ENCODE data around the gene LRMDA. TPM values are rescaled to one million over a fixed set of nuclear protein-coding genes. Genes with fewer than 3 reads are reported as not detected.

Gene LRMDA
- total RNA-seq, 3 donors from 2014 or later = 8.3 to 17.1 (median 11.1) TPM

DNA sequence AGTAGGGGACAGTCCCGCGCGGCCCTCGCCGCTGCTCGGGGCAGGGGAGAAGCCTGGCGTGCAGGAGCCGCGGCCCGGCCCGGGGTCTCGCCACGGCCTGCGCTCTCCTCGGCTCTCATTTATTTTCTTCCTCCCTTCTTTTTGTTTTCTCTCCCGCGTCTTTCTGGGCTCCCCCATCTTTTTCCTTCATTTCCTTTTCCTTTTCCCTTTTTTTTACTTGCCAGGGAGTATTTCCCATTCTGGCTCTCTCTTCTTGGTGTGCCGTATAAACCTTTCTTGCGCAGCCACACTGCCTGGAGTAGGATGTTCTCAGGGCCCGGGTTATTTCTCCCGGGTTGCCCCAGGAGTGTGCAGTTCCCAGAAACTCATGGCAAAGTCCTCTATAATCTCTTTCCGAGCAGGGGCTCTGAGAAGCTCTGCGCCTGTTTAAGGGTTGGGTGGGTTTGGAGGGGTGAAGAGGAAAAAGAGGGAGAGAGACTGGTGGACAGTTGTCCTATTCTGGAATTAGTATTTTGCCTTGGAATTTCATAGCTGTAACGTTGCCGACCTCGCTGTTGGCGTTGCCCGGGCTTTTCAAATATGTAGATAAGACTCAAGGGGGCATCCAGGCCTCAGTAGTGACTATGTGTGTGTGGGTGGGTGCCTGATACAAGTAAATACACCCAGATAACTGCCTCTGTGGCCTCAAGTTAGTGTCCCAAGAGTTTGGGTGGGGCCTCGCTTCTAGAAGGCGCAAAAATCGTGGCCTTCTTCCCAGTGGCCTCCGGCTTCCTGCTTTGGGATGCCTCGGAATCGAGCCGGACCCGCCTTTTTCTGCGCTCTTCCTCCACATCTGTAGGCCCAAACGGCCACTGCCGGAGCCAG, 25.6 kb upstream of the LRMDA start:
- Histone ChIP-seq H3K36me3 (no peaks in the 10 kb centered on the region), H3K27me3 (peaks cover 0 to 7% of the 10 kb centered on the region in 2 donors), H3K9me3 (no peaks in the 10 kb centered on the region), H3K4me1 (no peaks in the 10 kb centered on the region), H3K27ac (peak overlapping the region; percentile 94), H3K4me3 (peak overlapping the region; percentile 80 to 82 (median 81))
- DNase-seq (ENCODE audit: low spot score in 2 of 2) = peak in 1 of 2 donors; percentile 26
- TF ChIP-seq POLR2AphosphoS5 (IDR thresholded peaks at IDR 0.05) = no peak
- no peak for TF ChIP-seq POLR2A (IDR thresholded peaks at IDR 0.05)
- TF ChIP-seq, protein P1, sequence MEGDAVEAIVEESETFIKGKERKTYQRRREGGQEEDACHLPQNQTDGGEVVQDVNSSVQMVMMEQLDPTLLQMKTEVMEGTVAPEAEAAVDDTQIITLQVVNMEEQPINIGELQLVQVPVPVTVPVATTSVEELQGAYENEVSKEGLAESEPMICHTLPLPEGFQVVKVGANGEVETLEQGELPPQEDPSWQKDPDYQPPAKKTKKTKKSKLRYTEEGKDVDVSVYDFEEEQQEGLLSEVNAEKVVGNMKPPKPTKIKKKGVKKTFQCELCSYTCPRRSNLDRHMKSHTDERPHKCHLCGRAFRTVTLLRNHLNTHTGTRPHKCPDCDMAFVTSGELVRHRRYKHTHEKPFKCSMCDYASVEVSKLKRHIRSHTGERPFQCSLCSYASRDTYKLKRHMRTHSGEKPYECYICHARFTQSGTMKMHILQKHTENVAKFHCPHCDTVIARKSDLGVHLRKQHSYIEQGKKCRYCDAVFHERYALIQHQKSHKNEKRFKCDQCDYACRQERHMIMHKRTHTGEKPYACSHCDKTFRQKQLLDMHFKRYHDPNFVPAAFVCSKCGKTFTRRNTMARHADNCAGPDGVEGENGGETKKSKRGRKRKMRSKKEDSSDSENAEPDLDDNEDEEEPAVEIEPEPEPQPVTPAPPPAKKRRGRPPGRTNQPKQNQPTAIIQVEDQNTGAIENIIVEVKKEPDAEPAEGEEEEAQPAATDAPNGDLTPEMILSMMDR (IDR thresholded peaks at IDR 0.05) = no peak
- intact Hi-C loops (cut with DNase I; ENCODE audit: low total_unique reads) = no loop called here

DNA sequence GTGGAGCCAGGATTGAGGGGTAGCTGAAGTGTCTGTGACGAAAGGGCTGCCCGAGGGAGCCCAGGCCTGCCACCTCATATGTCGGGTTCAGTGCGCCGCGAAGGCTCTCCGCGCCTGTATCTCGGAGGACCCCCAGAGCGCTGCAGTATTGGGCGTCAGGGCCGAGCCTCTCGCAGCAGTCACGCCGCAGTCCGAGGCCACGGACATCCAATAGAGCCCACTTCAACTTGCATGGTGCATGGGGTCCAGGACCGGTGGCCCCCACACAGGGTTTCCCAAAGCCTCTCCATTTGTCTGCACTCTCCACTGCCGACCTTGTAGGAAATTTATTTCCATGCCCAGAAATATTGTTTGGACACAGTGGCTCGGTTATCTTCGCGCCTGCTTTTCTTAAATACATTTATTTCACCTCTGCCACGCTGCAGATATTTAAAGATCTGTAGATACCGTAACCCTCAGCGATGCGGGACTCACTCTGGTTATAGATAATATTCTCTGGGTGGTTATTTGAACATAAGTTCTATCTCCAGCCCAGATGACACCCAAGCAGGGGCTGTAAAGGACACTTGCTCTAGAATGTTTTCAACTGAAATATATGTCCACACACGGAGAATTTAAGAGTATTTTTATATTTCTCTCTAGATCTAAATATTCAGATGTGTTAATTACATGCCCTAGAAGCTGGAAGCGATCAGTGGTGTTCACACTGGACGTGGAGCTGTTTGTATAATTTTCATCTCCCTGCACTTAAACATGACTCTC, 24.8 kb upstream of the LRMDA start:
- Histone ChIP-seq H3K36me3 (no peaks in the 10 kb centered on the region), H3K27ac (peak overlapping the region; percentile 87 to 94), H3K4me3 (peak overlapping the region in 2 of 3 donors; percentile 81 to 82), H3K4me1 (no peaks in the 10 kb centered on the region), H3K27me3 (peaks cover 0 to 7% of the 10 kb centered on the region in 2 donors), H3K9me3 (no peaks in the 10 kb centered on the region)
- no peak for DNase-seq (ENCODE audit: low spot score in 2 of 2)
- no peak for TF ChIP-seq POLR2AphosphoS5 (IDR thresholded peaks at IDR 0.05)
- TF ChIP-seq, protein P1 (IDR thresholded peaks at IDR 0.05) = no peak
- TF ChIP-seq POLR2A (IDR thresholded peaks at IDR 0.05) = no peak
- intact Hi-C loops (cut with DNase I; ENCODE audit: low total_unique reads) = no loop called here

DNA sequence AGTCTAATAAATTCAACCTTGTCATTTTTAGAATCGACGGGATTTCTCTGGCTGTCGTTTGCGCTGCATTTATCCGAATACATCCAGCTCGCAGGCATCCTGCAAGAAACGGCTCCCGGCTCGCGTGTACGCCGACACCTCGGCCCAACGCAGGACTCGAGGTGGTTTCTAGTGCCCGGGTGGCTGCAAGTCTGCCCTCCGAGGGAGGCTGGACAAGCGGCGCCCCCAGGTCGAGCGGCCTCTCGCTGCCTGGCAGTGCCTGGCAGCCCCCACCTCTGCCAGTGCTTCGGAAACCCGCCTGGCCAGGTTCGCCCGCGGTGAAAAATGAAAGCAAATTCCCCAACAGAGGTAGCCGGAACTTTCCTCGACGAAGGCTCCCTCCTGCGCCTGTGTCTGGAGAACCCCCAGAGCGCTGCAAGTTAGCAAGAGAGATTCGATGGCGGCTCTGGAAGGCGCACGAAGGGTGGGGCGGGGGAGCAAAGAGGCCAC, 24.2 kb upstream of the LRMDA start:
- peaks cover 0 to 7% of the 10 kb centered on the region in 2 donors for H3K27me3 ChIP-seq
- DNase-seq (ENCODE audit: low spot score in 2 of 2) = no peak
- H3K4me1 ChIP-seq = no peaks in the 10 kb centered on the region
- peak overlapping the region; percentile 87 to 94 for H3K27ac ChIP-seq
- no peaks in the 10 kb centered on the region for H3K36me3 ChIP-seq
- TF ChIP-seq, protein P1 (IDR thresholded peaks at IDR 0.05) = no peak
- H3K9me3 ChIP-seq = no peaks in the 10 kb centered on the region
- intact Hi-C loops (cut with DNase I; ENCODE audit: low total_unique reads) = no loop called here
- H3K4me3 ChIP-seq = peak overlapping the region; percentile 70 to 81 (median 80)

DNA sequence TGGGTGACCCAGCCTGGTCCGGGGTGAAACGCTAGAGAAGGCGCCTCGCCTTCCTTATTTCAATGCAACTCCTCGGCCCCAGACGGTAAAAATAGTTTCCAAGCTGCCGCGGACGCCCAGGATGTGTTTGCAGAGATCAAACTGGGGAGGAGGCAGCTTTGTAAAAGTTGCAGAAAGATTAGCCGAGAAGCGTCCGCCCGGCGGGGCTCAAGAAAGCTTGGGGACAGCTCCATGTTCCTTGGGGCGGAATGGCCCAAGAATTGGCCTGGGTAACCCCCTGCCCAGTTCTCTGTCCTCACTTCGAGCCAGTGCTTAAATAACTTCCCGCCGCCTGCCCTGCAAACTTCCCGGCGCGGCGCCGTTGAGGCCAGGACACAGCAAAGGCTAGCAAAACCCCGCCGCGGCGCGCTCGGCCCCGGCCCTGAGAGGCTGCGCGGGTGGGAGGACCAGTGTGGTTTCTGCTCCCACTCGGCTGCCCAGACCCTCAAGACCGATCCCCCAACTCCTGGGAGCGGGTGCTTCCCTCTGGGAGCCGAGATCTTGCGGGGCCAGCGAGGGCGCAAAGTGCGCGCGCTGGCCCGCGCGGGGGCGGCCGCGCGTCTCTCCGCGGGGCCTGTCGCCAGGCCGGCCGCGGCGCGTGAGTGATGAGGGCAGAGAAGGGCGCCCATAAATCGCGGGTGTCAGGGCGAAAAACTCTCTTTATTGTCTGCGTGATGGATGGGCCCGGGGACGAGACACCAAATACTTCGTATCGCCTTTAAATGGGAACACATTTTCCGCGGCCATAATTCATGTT, 23.5 kb upstream of the LRMDA start:
- H3K4me3 ChIP-seq = peak overlapping the region; percentile 70 to 81 (median 80)
- H3K36me3 ChIP-seq = no peaks in the 10 kb centered on the region
- H3K9me3 ChIP-seq = no peaks in the 10 kb centered on the region
- intact Hi-C loops (cut with DNase I; ENCODE audit: low total_unique reads) = no loop called here
- DNase-seq (ENCODE audit: low spot score in 2 of 2) = no peak
- H3K27me3 ChIP-seq = peaks cover 0 to 7% of the 10 kb centered on the region in 2 donors
- TF ChIP-seq, protein P1 (IDR thresholded peaks at IDR 0.05) = no peak
- TF ChIP-seq POLR2AphosphoS5 (IDR thresholded peaks at IDR 0.05) (no peak), POLR2A (IDR thresholded peaks at IDR 0.05) (no peak)
- no peaks in the 10 kb centered on the region for H3K4me1 ChIP-seq
- peak overlapping the region; percentile 87 to 94 for H3K27ac ChIP-seq
